IPS-18c (cell line): ENCODE measurements around the gene ZBTB4.

Experiments used
- H3K4me3 ChIP-seq: 2 replicates; pipeline ENCODE4 v1.7.0; 2013; ENCODE audit warnings: low read depth, mild to moderate bottlenecking, low read length, moderate library complexity; ENCODE audit not compliant: insufficient read depth
- H3K9me3 ChIP-seq: one replicate; pipeline ENCODE4 v1.6.1; 2013; ENCODE audit warnings: mild to moderate bottlenecking, low read length, moderate library complexity; ENCODE audit not compliant: control insufficient read depth, insufficient read depth

Gene ZBTB4

GRCh38 chr17:7479213-7480088, at the start of gene ZBTB4:
Gene ZBTB4, minus strand, starts transcription at chr17:7479631. Its CDS starts 12,830 bp downstream, at chr17:7466801.
- H3K9me3 ChIP-seq = no peaks in the 10 kb centered on the region
- peak within 1 kb of the TSS; percentile 81 for H3K4me3 ChIP-seq

- H3K9me3 ChIP-seq = peaks cover 2% of the 10 kb centered on the region
- no peak overlapping the region for H3K4me3 ChIP-seq
These were observed 49.4 kb upstream of the ZBTB4 start for GRCh38 chr17:7528842-7529241.

- Histone ChIP-seq H3K9me3 (no peaks in the 10 kb centered on the region), H3K4me3 (no peak overlapping the region)
These were observed 43.6 kb upstream of the ZBTB4 start for GRCh38 chr17:7523033-7523432.

- H3K9me3 ChIP-seq = no peaks in the 10 kb centered on the region
- no peak overlapping the region for H3K4me3 ChIP-seq
These were observed 36.6 kb upstream of the ZBTB4 start for GRCh38 chr17:7515911-7516610.

- no peak overlapping the region for H3K4me3 ChIP-seq
These were observed 34.5 kb upstream of the ZBTB4 start for GRCh38 chr17:7513850-7514419.

GRCh38 chr17:7512824-7513540, 33.6 kb upstream of the ZBTB4 start:
- H3K9me3 ChIP-seq = no peaks in the 10 kb centered on the region
- H3K4me3 ChIP-seq = no peak overlapping the region

More at GRCh38 chr17:7513850-7514419, 34.5 kb upstream of the ZBTB4 start:
- H3K9me3 ChIP-seq = no peaks in the 10 kb centered on the region

- Histone ChIP-seq H3K4me3 (no peak overlapping the region), H3K9me3 (no peaks in the 10 kb centered on the region)
These were observed 32.7 kb upstream of the ZBTB4 start for GRCh38 chr17:7512105-7512504.

GRCh38 chr17:7511108-7511507, 31.7 kb upstream of the ZBTB4 start:
- Histone ChIP-seq H3K4me3 (no peak overlapping the region), H3K9me3 (no peaks in the 10 kb centered on the region)

- no peak overlapping the region for H3K4me3 ChIP-seq
- H3K9me3 ChIP-seq = no peaks in the 10 kb centered on the region
These were observed 30.5 kb upstream of the ZBTB4 start for GRCh38 chr17:7509937-7510336.

- H3K9me3 ChIP-seq = no peaks in the 10 kb centered on the region
These were observed 29.4 kb upstream of the ZBTB4 start for GRCh38 chr17:7508846-7509245.

GRCh38 chr17:7508145-7508544, 28.7 kb upstream of the ZBTB4 start:
- Histone ChIP-seq H3K9me3 (no peaks in the 10 kb centered on the region), H3K4me3 (no peak overlapping the region)

More at GRCh38 chr17:7508846-7509245, 29.4 kb upstream of the ZBTB4 start:
- no peak overlapping the region for H3K4me3 ChIP-seq

- no peak overlapping the region for H3K4me3 ChIP-seq
- no peaks in the 10 kb centered on the region for H3K9me3 ChIP-seq
These were observed 24.1 kb upstream of the ZBTB4 start for GRCh38 chr17:7503521-7503920.

GRCh38 chr17:7502987-7503386, 23.6 kb upstream of the ZBTB4 start:
- no peaks in the 10 kb centered on the region for H3K9me3 ChIP-seq
- no peak overlapping the region for H3K4me3 ChIP-seq

- no peaks in the 10 kb centered on the region for H3K9me3 ChIP-seq
- H3K4me3 ChIP-seq = no peak overlapping the region
These were observed 22.9 kb upstream of the ZBTB4 start for GRCh38 chr17:7502171-7502847.

GRCh38 chr17:7501729-7502128, 22.3 kb upstream of the ZBTB4 start:
- no peaks in the 10 kb centered on the region for H3K9me3 ChIP-seq
- no peak overlapping the region for H3K4me3 ChIP-seq

GRCh38 chr17:7499161-7499560, 19.7 kb upstream of the ZBTB4 start:
- H3K9me3 ChIP-seq = no peaks in the 10 kb centered on the region
- no peak overlapping the region for H3K4me3 ChIP-seq

GRCh38 chr17:7497636-7498035, 18.2 kb upstream of the ZBTB4 start:
- Histone ChIP-seq H3K9me3 (no peaks in the 10 kb centered on the region), H3K4me3 (no peak overlapping the region)
